LoVo (cell line): ENCODE measurements around the gene GOLGA6A.
"Not testable (repeated sequence)": the region's sequence is repeated elsewhere in the genome, so short reads cannot be mapped to it uniquely, and the experiment has no call there.

Source experiments
- DNase-seq: peaks from one replicate; pipeline ENCODE4 v3.0.0-alpha.2; 2016; ENCODE audit warnings: low spot score

The GOLGA6A gene

GRCh38 chr15:74099963-74100733, 17.8 kb upstream of the GOLGA6A start:
- peak; percentile 81 for DNase-seq

- not testable (repeated sequence) for DNase-seq
Observed at GRCh38 chr15:74096753-74097474, 14.6 kb upstream of the GOLGA6A start.

- not testable (repeated sequence) for DNase-seq
Observed at GRCh38 chr15:74095610-74096009, 13.3 kb upstream of the GOLGA6A start.

GRCh38 chr15:74094567-74094966, 12.2 kb upstream of the GOLGA6A start:
- DNase-seq = not testable (repeated sequence)

GRCh38 chr15:74075781-74076180, 6.6 kb downstream of the GOLGA6A start:
- not testable (repeated sequence) for DNase-seq

- not testable (repeated sequence) for DNase-seq
Observed at GRCh38 chr15:74072614-74073337, 9.6 kb downstream of the GOLGA6A start.

GRCh38 chr15:74072132-74072531, 10.2 kb downstream of the GOLGA6A start:
- not testable (repeated sequence) for DNase-seq

GRCh38 chr15:74071645-74072044, 10.7 kb downstream of the GOLGA6A start:
- DNase-seq = not testable (repeated sequence)

- not testable (repeated sequence) for DNase-seq
Observed at GRCh38 chr15:74065684-74066411, 16.5 kb downstream of the GOLGA6A start.

GRCh38 chr15:74064822-74065221, 17.5 kb downstream of the GOLGA6A start:
- not testable (repeated sequence) for DNase-seq

- DNase-seq = not testable (repeated sequence)
Observed at GRCh38 chr15:74064183-74064582, 18.2 kb downstream of the GOLGA6A start.

- DNase-seq = not testable (repeated sequence)
Observed at GRCh38 chr15:74063425-74064146, 18.8 kb downstream of the GOLGA6A start.

- DNase-seq = no peak
Observed at GRCh38 chr15:74062671-74063070, 19.7 kb downstream of the GOLGA6A start.

- DNase-seq = no peak
Observed at GRCh38 chr15:74062236-74062635, 20.1 kb downstream of the GOLGA6A start.

GRCh38 chr15:74060251-74060650, 22.1 kb downstream of the GOLGA6A start:
- no peak for DNase-seq

- DNase-seq = not testable (repeated sequence)
Observed at GRCh38 chr15:74059050-74059833, 23.1 kb downstream of the GOLGA6A start.

GRCh38 chr15:74056330-74056729, 26.0 kb downstream of the GOLGA6A start:
- not testable (repeated sequence) for DNase-seq

- DNase-seq = no peak
Observed at GRCh38 chr15:74055804-74056203, 26.5 kb downstream of the GOLGA6A start.

- DNase-seq = peak; percentile 70
Observed at GRCh38 chr15:74053941-74054529, 28.3 kb downstream of the GOLGA6A start.

GRCh38 chr15:74053517-74053916, 28.8 kb downstream of the GOLGA6A start:
- no peak for DNase-seq
